ENCODE measurements around the gene CACNG4. TPM values are rescaled to one million over a fixed set of nuclear protein-coding genes. Genes with fewer than 3 reads are reported as not detected.

Gene CACNG4
- not detected for total RNA-seq
- not detected for polyA plus RNA-seq

- intact Hi-C loops (cut with micrococcal nuclease): no loop called here
- POLR2A ChIA-PET (ENCODE audit: partially characterized antibody): no interaction called here
- Histone ChIP-seq H3K27ac (ENCODE audit: low read depth, low read length) (no peak within 1 kb of the TSS), H3K4me1 (ENCODE audit: insufficient read depth, low read length) (peaks cover 9% of the 10 kb centered on the region), H3K27me3 (ENCODE audit: insufficient read depth, low read length) (peaks cover 9% of the 10 kb centered on the region), H3K4me3 (ENCODE audit: low read length in 2 of 2) (no peak within 1 kb of the TSS), H3K9me3 (ENCODE audit: control insufficient read depth in 1 of 2, low read length in 2 of 2) (no peaks in the 10 kb centered on the region), H3K36me3 (ENCODE audit: insufficient read depth, low read length) (no peaks in the 10 kb centered on the region)
- peak within 1 kb of the TSS; percentile 31 to 78 (median 68) for H3K4me3 Mint-ChIP-seq
- H3K27me3 Mint-ChIP-seq: peaks cover 43 to 48% of the 10 kb centered on the region in 2 donors
- peaks cover 1 to 28% (median 16%) of the 10 kb centered on the region in 4 donors for H3K4me1 Mint-ChIP-seq
- CTCF ChIA-PET (ENCODE audit: partially characterized antibody): no interaction called here
- no peaks in the 10 kb centered on the region for H3K9me3 Mint-ChIP-seq
- no peak for DNase-seq
- H3K36me3 Mint-ChIP-seq: no peaks in the 10 kb centered on the region
- H3K27ac Mint-ChIP-seq: no peak within 1 kb of the TSS
These were observed at the start of gene CACNG4 for GRCh38 chr17:66963909-66964771. TSS of gene CACNG4 (plus strand) at chr17:66964707. CDS start at chr17:66964912, 205 bp downstream.

- H3K27me3 Mint-ChIP-seq: peaks cover 10 to 38% of the 10 kb centered on the region in 2 donors
These were observed 49.3 kb upstream of the CACNG4 start for GRCh38 chr17:66915204-66915611.

GRCh38 chr17:66915792-66916191 is 48.7 kb upstream of the CACNG4 start:
- peak overlapping the region in 1 of 7 donors; percentile 77 for H3K27ac Mint-ChIP-seq
- CTCF ChIA-PET (ENCODE audit: partially characterized antibody): no interaction called here
- POLR2A ChIA-PET (ENCODE audit: partially characterized antibody): no interaction called here
- H3K27ac ChIP-seq (ENCODE audit: low read depth, low read length): no peak overlapping the region
- no peak overlapping the region for H3K4me3 Mint-ChIP-seq
- no peaks in the 10 kb centered on the region for H3K4me1 ChIP-seq (ENCODE audit: insufficient read depth, low read length)
- H3K9me3 ChIP-seq (ENCODE audit: control insufficient read depth in 1 of 2, low read length in 2 of 2): no peaks in the 10 kb centered on the region
- H3K9me3 Mint-ChIP-seq: peaks cover 0 to 8% (median under 1%) of the 10 kb centered on the region in 8 donors
- H3K36me3 Mint-ChIP-seq: no peaks in the 10 kb centered on the region
- H3K27me3 ChIP-seq (ENCODE audit: insufficient read depth, low read length): no peaks in the 10 kb centered on the region
- intact Hi-C loops (cut with micrococcal nuclease): no loop called here
- H3K4me1 Mint-ChIP-seq: peaks cover 0 to 2% (median 0%) of the 10 kb centered on the region in 4 donors
- no peak overlapping the region for H3K4me3 ChIP-seq (ENCODE audit: low read length in 2 of 2)
- DNase-seq: no peak
- no peaks in the 10 kb centered on the region for H3K36me3 ChIP-seq (ENCODE audit: insufficient read depth, low read length)
- peaks cover 10 to 39% of the 10 kb centered on the region in 2 donors for H3K27me3 Mint-ChIP-seq

More at GRCh38 chr17:66915204-66915611, 49.3 kb upstream of the CACNG4 start:
- no peaks in the 10 kb centered on the region for H3K9me3 ChIP-seq (ENCODE audit: control insufficient read depth in 1 of 2, low read length in 2 of 2)
- no peaks in the 10 kb centered on the region for H3K27me3 ChIP-seq (ENCODE audit: insufficient read depth, low read length)
- H3K36me3 ChIP-seq (ENCODE audit: insufficient read depth, low read length): no peaks in the 10 kb centered on the region
- H3K27ac ChIP-seq (ENCODE audit: low read depth, low read length): no peak overlapping the region
- Mint-ChIP-seq H3K27ac (no peak overlapping the region), H3K4me1 (peaks cover 0 to 2% (median 0%) of the 10 kb centered on the region in 4 donors), H3K9me3 (peaks cover 0 to 8% (median under 1%) of the 10 kb centered on the region in 8 donors), H3K36me3 (no peaks in the 10 kb centered on the region), H3K4me3 (no peak overlapping the region)
- no peak for DNase-seq
- ChIA-PET CTCF (ENCODE audit: partially characterized antibody) (no interaction called here), POLR2A (ENCODE audit: partially characterized antibody) (no interaction called here)
- H3K4me1 ChIP-seq (ENCODE audit: insufficient read depth, low read length): no peaks in the 10 kb centered on the region
- intact Hi-C loops (cut with micrococcal nuclease): no loop called here
- H3K4me3 ChIP-seq (ENCODE audit: low read length in 2 of 2): no peak overlapping the region

GRCh38 chr17:66916946-66917345 is 47.6 kb upstream of the CACNG4 start:
- Histone ChIP-seq H3K4me1 (ENCODE audit: insufficient read depth, low read length) (no peaks in the 10 kb centered on the region), H3K4me3 (ENCODE audit: low read length in 2 of 2) (no peak overlapping the region), H3K36me3 (ENCODE audit: insufficient read depth, low read length) (no peaks in the 10 kb centered on the region), H3K9me3 (ENCODE audit: control insufficient read depth in 1 of 2, low read length in 2 of 2) (no peaks in the 10 kb centered on the region), H3K27me3 (ENCODE audit: insufficient read depth, low read length) (no peaks in the 10 kb centered on the region), H3K27ac (ENCODE audit: low read depth, low read length) (no peak overlapping the region)
- ChIA-PET POLR2A (ENCODE audit: partially characterized antibody) (no interaction called here), CTCF (ENCODE audit: partially characterized antibody) (no interaction called here)
- DNase-seq: no peak
- Mint-ChIP-seq H3K36me3 (no peaks in the 10 kb centered on the region), H3K4me3 (no peak overlapping the region), H3K4me1 (peaks cover 0 to 2% (median 0%) of the 10 kb centered on the region in 4 donors), H3K9me3 (peaks cover 0 to 13% (median 6%) of the 10 kb centered on the region in 8 donors), H3K27me3 (peaks cover 12 to 40% of the 10 kb centered on the region in 2 donors), H3K27ac (no peak overlapping the region)
- intact Hi-C loops (cut with micrococcal nuclease): no loop called here

GRCh38 chr17:66918896-66919295 is 45.6 kb upstream of the CACNG4 start:
- no peak overlapping the region for H3K4me3 Mint-ChIP-seq
- no peak overlapping the region for H3K27ac ChIP-seq (ENCODE audit: low read depth, low read length)
- ChIA-PET CTCF (ENCODE audit: partially characterized antibody) (interaction anchor here (1.6 kb wide), 1 partner anchor 10 kb away, joined by 5 read pairs; no protein-coding TSS in a partner anchor), POLR2A (ENCODE audit: partially characterized antibody) (no interaction called here)
- H3K27me3 ChIP-seq (ENCODE audit: insufficient read depth, low read length): no peaks in the 10 kb centered on the region
- no peaks in the 10 kb centered on the region for H3K36me3 ChIP-seq (ENCODE audit: insufficient read depth, low read length)
- no peaks in the 10 kb centered on the region for H3K4me1 ChIP-seq (ENCODE audit: insufficient read depth, low read length)
- DNase-seq: no peak
- H3K27ac Mint-ChIP-seq: no peak overlapping the region
- peaks cover 0 to 18% (median 9%) of the 10 kb centered on the region in 8 donors for H3K9me3 Mint-ChIP-seq
- intact Hi-C loops (cut with micrococcal nuclease): no loop called here
- H3K4me3 ChIP-seq (ENCODE audit: low read length in 2 of 2): no peak overlapping the region
- peaks cover 0 to 2% (median 0%) of the 10 kb centered on the region in 4 donors for H3K4me1 Mint-ChIP-seq
- no peaks in the 10 kb centered on the region for H3K36me3 Mint-ChIP-seq
- H3K27me3 Mint-ChIP-seq: peaks cover 18 to 41% of the 10 kb centered on the region in 2 donors
- no peaks in the 10 kb centered on the region for H3K9me3 ChIP-seq (ENCODE audit: control insufficient read depth in 1 of 2, low read length in 2 of 2)

- no peak overlapping the region for H3K27ac Mint-ChIP-seq
- CTCF ChIA-PET (ENCODE audit: partially characterized antibody): interaction anchor here (0.8 kb wide), 1 partner anchor 13 kb away, joined by 3 read pairs; no protein-coding TSS in a partner anchor
These were observed 44.1 kb upstream of the CACNG4 start for GRCh38 chr17:66920435-66920834.

GRCh38 chr17:66920950-66921349 is 43.6 kb upstream of the CACNG4 start:
- POLR2A ChIA-PET (ENCODE audit: partially characterized antibody): no interaction called here
- Mint-ChIP-seq H3K36me3 (no peaks in the 10 kb centered on the region), H3K27ac (no peak overlapping the region), H3K27me3 (peaks cover 19 to 32% of the 10 kb centered on the region in 2 donors), H3K9me3 (peaks cover 0 to 18% (median 9%) of the 10 kb centered on the region in 8 donors), H3K4me1 (no peaks in the 10 kb centered on the region), H3K4me3 (no peak overlapping the region)
- Histone ChIP-seq H3K4me3 (ENCODE audit: low read length in 2 of 2) (no peak overlapping the region), H3K4me1 (ENCODE audit: insufficient read depth, low read length) (no peaks in the 10 kb centered on the region), H3K27me3 (ENCODE audit: insufficient read depth, low read length) (no peaks in the 10 kb centered on the region), H3K9me3 (ENCODE audit: control insufficient read depth in 1 of 2, low read length in 2 of 2) (no peaks in the 10 kb centered on the region), H3K27ac (ENCODE audit: low read depth, low read length) (no peak overlapping the region), H3K36me3 (ENCODE audit: insufficient read depth, low read length) (no peaks in the 10 kb centered on the region)
- CTCF ChIA-PET (ENCODE audit: partially characterized antibody): interaction anchor here (0.8 kb wide), 1 partner anchor 13 kb away, joined by 3 read pairs; no protein-coding TSS in a partner anchor
- intact Hi-C loops (cut with micrococcal nuclease): no loop called here
- DNase-seq: no peak

More at GRCh38 chr17:66920435-66920834, 44.1 kb upstream of the CACNG4 start:
- H3K4me1 ChIP-seq (ENCODE audit: insufficient read depth, low read length): no peaks in the 10 kb centered on the region
- Mint-ChIP-seq H3K27me3 (peaks cover 16 to 34% of the 10 kb centered on the region in 2 donors), H3K4me1 (peaks cover 0 to 2% (median 0%) of the 10 kb centered on the region in 4 donors), H3K36me3 (no peaks in the 10 kb centered on the region), H3K4me3 (no peak overlapping the region), H3K9me3 (peaks cover 0 to 18% (median 9%) of the 10 kb centered on the region in 8 donors)
- no peak overlapping the region for H3K27ac ChIP-seq (ENCODE audit: low read depth, low read length)
- intact Hi-C loops (cut with micrococcal nuclease): no loop called here
- no peaks in the 10 kb centered on the region for H3K9me3 ChIP-seq (ENCODE audit: control insufficient read depth in 1 of 2, low read length in 2 of 2)
- no peaks in the 10 kb centered on the region for H3K27me3 ChIP-seq (ENCODE audit: insufficient read depth, low read length)
- no peak for DNase-seq
- POLR2A ChIA-PET (ENCODE audit: partially characterized antibody): no interaction called here
- H3K36me3 ChIP-seq (ENCODE audit: insufficient read depth, low read length): no peaks in the 10 kb centered on the region
- no peak overlapping the region for H3K4me3 ChIP-seq (ENCODE audit: low read length in 2 of 2)

All from CD4-positive, alpha-beta memory T cell (primary cell).